Measurements from ENCODE around the gene PCSK6.

The PCSK6 gene

DNA sequence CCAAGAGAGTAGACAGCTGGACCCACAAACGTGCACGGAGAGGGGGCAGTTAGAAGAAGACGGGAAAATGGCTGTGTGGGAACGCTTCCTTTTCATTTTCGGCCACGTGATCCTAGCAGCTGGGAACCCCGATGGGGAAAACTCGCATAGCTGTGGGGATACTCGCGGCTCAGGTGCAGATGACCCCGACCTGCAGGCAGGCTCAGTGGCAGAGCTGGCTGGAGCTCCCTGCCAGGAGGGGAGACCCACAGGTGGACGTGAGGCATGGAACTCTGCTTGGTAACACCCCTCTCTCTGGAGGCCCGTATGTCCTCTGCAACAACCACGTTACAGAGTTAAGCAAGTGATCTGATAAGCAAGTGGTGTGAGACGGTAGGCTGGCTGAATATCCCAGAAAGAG lies 109.9 kb downstream of the PCSK6 start:
- Histone ChIP-seq H3K4me1 (ENCODE audit: insufficient read depth, low read length, poor library complexity, severe bottlenecking) (no peaks in the 10 kb centered on the region), H3K9ac (ENCODE audit: low read depth, low read length, poor library complexity, severe bottlenecking) (no peak overlapping the region), H3K79me2 (ENCODE audit: insufficient read depth, low read length) (no peaks in the 10 kb centered on the region), H2AFZ (ENCODE audit: low read length) (no peak overlapping the region), H3K4me2 (ENCODE audit: low read depth, low read length, poor library complexity, severe bottlenecking) (no peak overlapping the region), H3K27me3 (ENCODE audit: insufficient read depth, low read length, poor library complexity, severe bottlenecking) (no peaks in the 10 kb centered on the region), H4K20me1 (ENCODE audit: insufficient read depth, low read length, poor library complexity, severe bottlenecking) (no peaks in the 10 kb centered on the region), H3K9me3 (ENCODE audit: insufficient read depth, low read depth, low read length) (no peaks in the 10 kb centered on the region; the same call in 1 of the 2 replicates), H3K36me3 (ENCODE audit: insufficient read depth, low read length) (no peaks in the 10 kb centered on the region), H3K9me2 (replicated peaks; ENCODE audit: low read depth, low read length) (no peaks in the 10 kb centered on the region), H3F3A (ENCODE audit: low read depth) (no peaks in the 10 kb centered on the region), H3K4me3 (ENCODE audit: low read length, poor library complexity, severe bottlenecking) (no peak overlapping the region)
- TF ChIP-seq, protein P1, sequence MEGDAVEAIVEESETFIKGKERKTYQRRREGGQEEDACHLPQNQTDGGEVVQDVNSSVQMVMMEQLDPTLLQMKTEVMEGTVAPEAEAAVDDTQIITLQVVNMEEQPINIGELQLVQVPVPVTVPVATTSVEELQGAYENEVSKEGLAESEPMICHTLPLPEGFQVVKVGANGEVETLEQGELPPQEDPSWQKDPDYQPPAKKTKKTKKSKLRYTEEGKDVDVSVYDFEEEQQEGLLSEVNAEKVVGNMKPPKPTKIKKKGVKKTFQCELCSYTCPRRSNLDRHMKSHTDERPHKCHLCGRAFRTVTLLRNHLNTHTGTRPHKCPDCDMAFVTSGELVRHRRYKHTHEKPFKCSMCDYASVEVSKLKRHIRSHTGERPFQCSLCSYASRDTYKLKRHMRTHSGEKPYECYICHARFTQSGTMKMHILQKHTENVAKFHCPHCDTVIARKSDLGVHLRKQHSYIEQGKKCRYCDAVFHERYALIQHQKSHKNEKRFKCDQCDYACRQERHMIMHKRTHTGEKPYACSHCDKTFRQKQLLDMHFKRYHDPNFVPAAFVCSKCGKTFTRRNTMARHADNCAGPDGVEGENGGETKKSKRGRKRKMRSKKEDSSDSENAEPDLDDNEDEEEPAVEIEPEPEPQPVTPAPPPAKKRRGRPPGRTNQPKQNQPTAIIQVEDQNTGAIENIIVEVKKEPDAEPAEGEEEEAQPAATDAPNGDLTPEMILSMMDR (conservative IDR thresholded peaks at IDR 0.05; ENCODE audit: low read length): no peak
- no peak for TF ChIP-seq EZH2phosphoT487 (IDR thresholded peaks at IDR 0.05; ENCODE audit: borderline replicate concordance)

DNA sequence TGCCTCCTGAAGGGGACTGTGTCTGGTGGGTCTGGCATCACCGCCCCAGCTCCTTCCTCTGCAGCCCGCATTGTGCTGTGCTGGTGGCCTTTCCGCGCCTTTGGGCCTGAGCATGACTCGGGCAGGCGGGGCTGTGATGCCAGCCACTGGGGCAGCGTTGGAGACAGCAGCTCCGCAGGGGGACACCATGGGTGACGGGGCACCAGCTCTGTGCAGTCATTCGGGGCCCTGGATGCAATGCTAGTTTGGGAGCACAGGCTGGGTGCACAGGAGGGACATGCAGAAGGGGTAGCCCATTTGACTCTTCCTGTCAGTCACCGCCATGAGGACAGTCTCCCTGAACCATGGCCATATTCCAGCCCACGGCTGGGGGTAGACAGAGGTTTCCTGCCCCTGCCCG lies 110.6 kb downstream of the PCSK6 start:
- Histone ChIP-seq H3K79me2 (ENCODE audit: insufficient read depth, low read length) (no peaks in the 10 kb centered on the region), H4K20me1 (ENCODE audit: insufficient read depth, low read length, poor library complexity, severe bottlenecking) (no peaks in the 10 kb centered on the region), H3K36me3 (ENCODE audit: insufficient read depth, low read length) (no peaks in the 10 kb centered on the region), H3K4me2 (ENCODE audit: low read depth, low read length, poor library complexity, severe bottlenecking) (no peak overlapping the region), H3K4me3 (ENCODE audit: low read length, poor library complexity, severe bottlenecking) (no peak overlapping the region), H3K27me3 (ENCODE audit: insufficient read depth, low read length, poor library complexity, severe bottlenecking) (no peaks in the 10 kb centered on the region), H3K4me1 (ENCODE audit: insufficient read depth, low read length, poor library complexity, severe bottlenecking) (no peaks in the 10 kb centered on the region), H2AFZ (ENCODE audit: low read length) (no peak overlapping the region), H3K9ac (ENCODE audit: low read depth, low read length, poor library complexity, severe bottlenecking) (no peak overlapping the region), H3K9me2 (replicated peaks; ENCODE audit: low read depth, low read length) (no peaks in the 10 kb centered on the region), H3K9me3 (ENCODE audit: insufficient read depth, low read depth, low read length) (no peaks in the 10 kb centered on the region; the same call in 1 of the 2 replicates), H3F3A (ENCODE audit: low read depth) (no peaks in the 10 kb centered on the region)
- no peak for TF ChIP-seq EZH2phosphoT487 (IDR thresholded peaks at IDR 0.05; ENCODE audit: borderline replicate concordance)
- TF ChIP-seq, protein P1 (conservative IDR thresholded peaks at IDR 0.05; ENCODE audit: low read length): no peak

- no peak overlapping the region for H2AFZ ChIP-seq (ENCODE audit: low read length)
- H3K9me3 ChIP-seq (ENCODE audit: insufficient read depth, low read depth, low read length): no peaks in the 10 kb centered on the region; the same call in 1 of the 2 replicates
- H3K27me3 ChIP-seq (ENCODE audit: insufficient read depth, low read length, poor library complexity, severe bottlenecking): no peaks in the 10 kb centered on the region
- H3K9me2 ChIP-seq (replicated peaks; ENCODE audit: low read depth, low read length): no peaks in the 10 kb centered on the region
- no peak overlapping the region for H3K4me3 ChIP-seq (ENCODE audit: low read length, poor library complexity, severe bottlenecking)
- no peaks in the 10 kb centered on the region for H4K20me1 ChIP-seq (ENCODE audit: insufficient read depth, low read length, poor library complexity, severe bottlenecking)
- H3K79me2 ChIP-seq (ENCODE audit: insufficient read depth, low read length): no peaks in the 10 kb centered on the region
- no peak overlapping the region for H3K9ac ChIP-seq (ENCODE audit: low read depth, low read length, poor library complexity, severe bottlenecking)
- H3K4me2 ChIP-seq (ENCODE audit: low read depth, low read length, poor library complexity, severe bottlenecking): no peak overlapping the region
- no peaks in the 10 kb centered on the region for H3K4me1 ChIP-seq (ENCODE audit: insufficient read depth, low read length, poor library complexity, severe bottlenecking)
- no peaks in the 10 kb centered on the region for H3F3A ChIP-seq (ENCODE audit: low read depth)
- TF ChIP-seq, protein P1 (conservative IDR thresholded peaks at IDR 0.05; ENCODE audit: low read length): no peak
- no peak for TF ChIP-seq EZH2phosphoT487 (IDR thresholded peaks at IDR 0.05; ENCODE audit: borderline replicate concordance)
- H3K36me3 ChIP-seq (ENCODE audit: insufficient read depth, low read length): no peaks in the 10 kb centered on the region
These were observed 111.2 kb downstream of the PCSK6 start for GRCh38 chr15:101378171-101378755.
